Colon (tissue), 2 donors: ENCODE data around the gene ADNP.
"Not testable (repeated sequence)": the region's sequence is repeated elsewhere in the genome, so short reads cannot be mapped to it uniquely, and the experiment has no call there.

Experiments
- FAIRE-seq: peaks from 2 replicates; lab custom pipeline; 2012; peaks lifted over from hg19 to GRCh38; lab: Jason Lieb, UNC
- donor health status: control.
- donor health status: control.

Gene ADNP

GRCh38 chr20:50900261-50900660, 31.0 kb downstream of the ADNP start:
- FAIRE-seq = no peak

GRCh38 chr20:50898475-50898874, 32.8 kb downstream of the ADNP start:
- no peak for FAIRE-seq

GRCh38 chr20:50895111-50895830, 36.0 kb downstream of the ADNP start:
- no peak for FAIRE-seq

- FAIRE-seq = no peak
Measured at GRCh38 chr20:50893620-50894019, 37.6 kb downstream of the ADNP start.

GRCh38 chr20:50892394-50892793, 38.8 kb downstream of the ADNP start:
- FAIRE-seq = no peak

- FAIRE-seq = no peak
Measured at GRCh38 chr20:50891138-50891537, 40.1 kb downstream of the ADNP start.

GRCh38 chr20:50887576-50887975, 43.7 kb downstream of the ADNP start:
- no peak for FAIRE-seq

- FAIRE-seq = no peak
Measured at GRCh38 chr20:50886184-50886790, 45.0 kb downstream of the ADNP start.

GRCh38 chr20:50885781-50886180, 45.5 kb downstream of the ADNP start:
- FAIRE-seq = no peak

- FAIRE-seq = no peak
Measured at GRCh38 chr20:50885068-50885467, 46.2 kb downstream of the ADNP start.

- no peak for FAIRE-seq
Measured at GRCh38 chr20:50883856-50884255, 47.4 kb downstream of the ADNP start.

GRCh38 chr20:50881759-50882424, 49.3 kb downstream of the ADNP start:
- not testable (repeated sequence) for FAIRE-seq

- FAIRE-seq = no peak
Measured at GRCh38 chr20:50879649-50880550, 51.3 kb downstream of the ADNP start.

GRCh38 chr20:50877232-50877743, 53.9 kb downstream of the ADNP start:
- no peak for FAIRE-seq

GRCh38 chr20:50876816-50877215, 54.4 kb downstream of the ADNP start:
- FAIRE-seq = no peak

- no peak for FAIRE-seq
Measured at GRCh38 chr20:50876063-50876685, 55.1 kb downstream of the ADNP start.

GRCh38 chr20:50874758-50875665, 56.2 kb downstream of the ADNP start:
- FAIRE-seq = no peak

GRCh38 chr20:50874111-50874757, 57.0 kb downstream of the ADNP start:
- no peak for FAIRE-seq

GRCh38 chr20:50873585-50873984, 57.7 kb downstream of the ADNP start:
- FAIRE-seq = no peak
